Panc1 (cell line): ENCODE measurements around the gene INPPL1.

Experiments
- POLR2AphosphoS5 ChIP-seq: IDR thresholded peaks from 2 replicates; pipeline ENCODE4 v1.6.1; 2012; ENCODE audit warnings: mild to moderate bottlenecking, low read depth, low read length, moderate library complexity
- REST ChIP-seq, 2 experiments: IDR thresholded peaks; 2 replicates each; pipeline ENCODE4 v1.6.1; 2011 to 2012; ENCODE audit warnings: low read depth in 2 of 2, control low read depth in 1 of 2, low read length in 1 of 2, mild to moderate bottlenecking in 1 of 2, moderate library complexity in 1 of 2; ENCODE audit not compliant: insufficient read depth in 1 of 2
- SIN3A ChIP-seq: IDR thresholded peaks from 2 replicates; pipeline ENCODE4 v1.6.1; 2012; ENCODE audit warnings: low read depth, mild to moderate bottlenecking, low read length, moderate library complexity, borderline replicate concordance; ENCODE audit not compliant: insufficient read depth
- TCF7L2 ChIP-seq: IDR thresholded peaks from 2 replicates; pipeline ENCODE4 v1.6.1; 2011; ENCODE audit warnings: mild to moderate bottlenecking, low read depth, low read length, inconsistent platforms
- TF ChIP-seq, protein P1 (sequence below): fragments of 450-650 bp; IDR thresholded peaks from 2 replicates; pipeline ENCODE4 v1.5.1; 2017; ENCODE audit warnings: mild to moderate bottlenecking

DNA sequence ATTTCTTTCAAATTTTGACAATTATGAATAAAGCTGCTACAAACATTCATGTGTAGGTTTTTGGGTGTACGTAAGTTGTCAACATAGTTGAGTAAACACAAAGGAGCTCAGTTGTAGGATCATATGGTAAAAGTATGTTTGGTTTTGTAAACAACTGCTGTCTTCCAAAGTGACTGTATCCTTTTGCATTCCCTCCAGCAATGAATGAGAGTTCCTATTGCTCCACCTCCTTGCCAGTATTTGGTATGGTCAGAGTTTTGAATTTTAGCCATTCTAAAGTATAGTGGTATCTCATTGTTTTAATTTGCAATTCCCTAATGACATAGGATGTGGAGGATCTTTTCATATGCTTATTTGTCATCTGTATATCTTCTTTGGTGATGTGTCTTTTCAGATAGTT lies 47.4 kb downstream of the INPPL1 start:
- no peak for TF ChIP-seq POLR2AphosphoS5
- TF ChIP-seq, protein P1, sequence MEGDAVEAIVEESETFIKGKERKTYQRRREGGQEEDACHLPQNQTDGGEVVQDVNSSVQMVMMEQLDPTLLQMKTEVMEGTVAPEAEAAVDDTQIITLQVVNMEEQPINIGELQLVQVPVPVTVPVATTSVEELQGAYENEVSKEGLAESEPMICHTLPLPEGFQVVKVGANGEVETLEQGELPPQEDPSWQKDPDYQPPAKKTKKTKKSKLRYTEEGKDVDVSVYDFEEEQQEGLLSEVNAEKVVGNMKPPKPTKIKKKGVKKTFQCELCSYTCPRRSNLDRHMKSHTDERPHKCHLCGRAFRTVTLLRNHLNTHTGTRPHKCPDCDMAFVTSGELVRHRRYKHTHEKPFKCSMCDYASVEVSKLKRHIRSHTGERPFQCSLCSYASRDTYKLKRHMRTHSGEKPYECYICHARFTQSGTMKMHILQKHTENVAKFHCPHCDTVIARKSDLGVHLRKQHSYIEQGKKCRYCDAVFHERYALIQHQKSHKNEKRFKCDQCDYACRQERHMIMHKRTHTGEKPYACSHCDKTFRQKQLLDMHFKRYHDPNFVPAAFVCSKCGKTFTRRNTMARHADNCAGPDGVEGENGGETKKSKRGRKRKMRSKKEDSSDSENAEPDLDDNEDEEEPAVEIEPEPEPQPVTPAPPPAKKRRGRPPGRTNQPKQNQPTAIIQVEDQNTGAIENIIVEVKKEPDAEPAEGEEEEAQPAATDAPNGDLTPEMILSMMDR: no peak
- no peak for TF ChIP-seq REST (IDR thresholded peaks at IDR 0.05; ENCODE audit: insufficient read depth in 1 of 2, low read depth in 2 of 2, low read length in 1 of 2)
- no peak for TF ChIP-seq SIN3A
- TF ChIP-seq TCF7L2: no peak
